HEK293T (cell line): ENCODE results near the gene WASF3.

ENCODE experiments used
- CTCF ChIA-PET: fragments of 350-600 bp; formaldehyde crosslinking; extraction: SDS; loops from one replicate; lab custom pipeline; 2021; ENCODE audit warnings: antibody characterized with exemption, inconsistent platforms; lab: Yijun Ruan, JAX
- POLR2A ChIA-PET: fragments of 350-600 bp; formaldehyde crosslinking; extraction: SDS; loops from one replicate; lab custom pipeline; 2020; ENCODE audit warnings: antibody characterized with exemption, inconsistent platforms; lab: Yijun Ruan, JAX
- DNase-seq: peaks from one replicate; pipeline ENCODE4 v3.0.0; 2012; ENCODE audit warnings: mixed read lengths; ENCODE audit errors: extremely low spot score
- ARNT ChIP-seq: fragments of 450-650 bp; IDR thresholded peaks from 2 replicates; pipeline ENCODE4 v1.6.1; 2017; ENCODE audit warnings: mild to moderate bottlenecking
- BHLHE40 ChIP-seq: fragments of 450-650 bp; IDR thresholded peaks from 2 replicates; pipeline ENCODE4 v1.6.1; 2016; ENCODE audit warnings: mild to moderate bottlenecking, moderate library complexity, borderline replicate concordance
- CTBP1 ChIP-seq: fragments of 450-650 bp; IDR thresholded peaks from 2 replicates; pipeline ENCODE4 v1.6.1; 2016; ENCODE audit warnings: borderline replicate concordance
- ELF4 ChIP-seq: fragments of 450-650 bp; IDR thresholded peaks from 2 replicates; pipeline ENCODE4 v1.6.1; 2017; ENCODE audit warnings: antibody characterized with exemption
- FOXA1 ChIP-seq: fragments of 450-650 bp; IDR thresholded peaks from 2 replicates; pipeline ENCODE4 v1.6.1; 2016; ENCODE audit warnings: mild to moderate bottlenecking
- FOXK2 ChIP-seq: fragments of 450-650 bp; IDR thresholded peaks from 2 replicates; pipeline ENCODE4 v1.6.1; 2016; ENCODE audit warnings: mild to moderate bottlenecking
- FOXM1 ChIP-seq: fragments of 450-650 bp; IDR thresholded peaks from 2 replicates; pipeline ENCODE4 v1.6.1; 2017; ENCODE audit warnings: mild to moderate bottlenecking, borderline replicate concordance
- HDGF ChIP-seq: fragments of 450-650 bp; IDR thresholded peaks from 2 replicates; pipeline ENCODE4 v1.6.1; 2017; ENCODE audit warnings: antibody characterized with exemption, borderline replicate concordance
- L3MBTL2 ChIP-seq: fragments of 450-650 bp; conservative IDR thresholded peaks from 2 replicates; pipeline ENCODE4 v1.6.1; 2016; ENCODE audit warnings: mild to moderate bottlenecking
- LEF1 ChIP-seq: fragments of 450-650 bp; IDR thresholded peaks from 2 replicates; pipeline ENCODE4 v1.6.1; 2017; ENCODE audit warnings: mild to moderate bottlenecking, borderline replicate concordance
- NFRKB ChIP-seq: fragments of 450-650 bp; IDR thresholded peaks from 2 replicates; pipeline ENCODE4 v1.6.1; 2016; ENCODE audit warnings: mild to moderate bottlenecking, moderate library complexity
- SP1 ChIP-seq: fragments of 450-650 bp; IDR thresholded peaks from 2 replicates; pipeline ENCODE4 v1.6.1; 2017
- SUZ12 ChIP-seq: fragments of 450-650 bp; IDR thresholded peaks from 2 replicates; pipeline ENCODE4 v1.6.1; 2016; ENCODE audit warnings: mild to moderate bottlenecking
- TARDBP ChIP-seq: fragments of 450-650 bp; IDR thresholded peaks from 2 replicates; pipeline ENCODE4 v1.6.1; 2016
- ZNF384 ChIP-seq: fragments of 450-650 bp; IDR thresholded peaks from 2 replicates; pipeline ENCODE4 v1.6.1; 2016
- TF ChIP-seq, protein P1 (sequence below): fragments of 450-650 bp; IDR thresholded peaks from 2 replicates; pipeline ENCODE4 v1.6.1; 2016

The WASF3 gene

DNA sequence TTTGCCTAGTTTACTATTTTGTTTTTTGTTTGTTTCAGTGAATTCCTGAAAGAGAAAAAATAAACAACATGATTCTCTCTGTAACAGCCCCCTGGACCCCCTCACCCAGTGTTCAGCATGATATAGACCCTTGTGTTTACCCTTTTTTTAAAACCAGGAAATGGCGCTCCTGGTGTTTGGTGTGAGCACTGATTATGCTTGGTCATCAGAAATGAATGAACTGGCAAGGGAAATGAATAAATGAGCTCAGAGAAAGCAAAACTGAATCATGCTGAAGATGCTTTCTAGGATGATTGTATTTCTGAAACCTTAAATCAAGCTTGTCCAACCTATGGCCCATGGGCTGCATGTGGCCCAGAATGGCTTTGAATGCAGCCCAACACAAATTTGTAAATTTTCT lies 22.1 kb downstream of the WASF3 start:
- ChIA-PET POLR2A (no interaction called here), CTCF (no interaction called here)
- TF ChIP-seq ARNT (no peak), FOXK2 (no peak), HDGF (no peak), L3MBTL2 (no peak), ELF4 (no peak)
- no peak for DNase-seq

DNA sequence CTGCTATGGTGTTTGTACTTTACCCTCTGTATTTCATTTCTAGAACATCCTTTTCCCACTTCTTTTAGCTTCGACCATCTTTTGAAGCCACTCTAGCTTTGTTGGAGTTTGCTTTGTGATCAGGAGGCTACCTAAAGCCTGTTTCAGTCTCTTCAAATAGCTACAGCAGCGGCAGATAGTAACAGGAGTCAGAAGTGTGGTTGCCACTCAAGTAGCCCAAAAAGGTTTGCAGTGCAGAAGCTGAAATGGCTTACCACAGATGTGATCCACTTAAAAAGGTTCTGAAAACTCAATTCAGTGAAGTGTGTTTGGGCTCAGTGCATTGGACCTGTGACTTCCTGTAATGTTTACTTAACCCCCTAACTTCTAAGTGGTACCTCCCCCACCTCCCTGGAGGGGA lies 26.2 kb downstream of the WASF3 start:
- ChIA-PET POLR2A (no interaction called here), CTCF (no interaction called here)
- no peak for DNase-seq
- TF ChIP-seq FOXM1 (no peak), ARNT (no peak), L3MBTL2 (no peak), BHLHE40 (no peak), SUZ12 (no peak), LEF1 (no peak), CTBP1 (no peak), FOXK2 (no peak), FOXA1 (no peak), TARDBP (no peak), HDGF (no peak), NFRKB (no peak), SP1 (no peak), ZNF384 (no peak), ELF4 (no peak)
- TF ChIP-seq, protein P1, sequence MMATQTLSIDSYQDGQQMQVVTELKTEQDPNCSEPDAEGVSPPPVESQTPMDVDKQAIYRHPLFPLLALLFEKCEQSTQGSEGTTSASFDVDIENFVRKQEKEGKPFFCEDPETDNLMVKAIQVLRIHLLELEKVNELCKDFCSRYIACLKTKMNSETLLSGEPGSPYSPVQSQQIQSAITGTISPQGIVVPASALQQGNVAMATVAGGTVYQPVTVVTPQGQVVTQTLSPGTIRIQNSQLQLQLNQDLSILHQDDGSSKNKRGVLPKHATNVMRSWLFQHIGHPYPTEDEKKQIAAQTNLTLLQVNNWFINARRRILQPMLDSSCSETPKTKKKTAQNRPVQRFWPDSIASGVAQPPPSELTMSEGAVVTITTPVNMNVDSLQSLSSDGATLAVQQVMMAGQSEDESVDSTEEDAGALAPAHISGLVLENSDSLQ: no peak

DNA sequence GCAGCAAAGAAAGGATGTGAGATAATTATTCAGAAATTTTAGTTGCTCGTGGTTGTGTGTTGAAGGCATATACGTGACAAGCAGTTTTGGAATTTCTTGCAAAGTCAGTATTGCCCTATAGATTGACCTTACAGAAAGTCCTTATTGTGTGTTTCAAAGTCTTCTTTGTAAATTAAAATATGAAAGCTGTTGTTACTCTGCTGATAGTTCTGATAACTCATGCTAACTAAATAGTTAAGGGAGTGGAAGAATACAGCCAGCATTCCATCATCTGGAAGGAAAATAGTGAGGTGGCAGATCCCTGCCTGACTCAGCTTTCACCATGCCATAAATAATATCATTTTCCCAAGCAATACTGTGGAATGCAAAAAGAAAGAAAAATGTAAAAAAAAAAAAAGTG lies 27.2 kb downstream of the WASF3 start:
- POLR2A ChIA-PET: no interaction called here

DNA sequence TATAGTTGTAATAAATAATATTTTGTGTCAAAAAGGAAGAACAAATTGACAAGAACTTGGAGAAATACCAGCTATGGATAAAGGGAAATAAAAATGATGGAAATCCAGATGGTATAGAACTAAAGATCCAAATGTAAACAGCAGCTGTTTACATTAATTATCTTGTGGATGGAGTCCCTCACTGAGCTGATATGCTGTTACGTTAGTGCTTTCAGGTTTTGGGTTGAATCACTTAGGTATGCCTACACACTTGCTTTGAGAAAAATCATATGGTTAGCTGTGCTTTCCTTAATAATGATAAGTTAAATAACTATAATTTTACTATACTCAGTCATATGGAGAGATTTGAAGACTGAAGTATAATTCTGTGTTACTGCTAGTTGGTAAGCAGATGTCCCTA lies 27.7 kb downstream of the WASF3 start:
- no peak for DNase-seq
- POLR2A ChIA-PET: no interaction called here
- CTCF ChIA-PET: interaction anchor here (0.8 kb wide), 1 partner anchor 21 kb away, joined by 5 read pairs; no protein-coding TSS in a partner anchor

More for the DNA sequence above, 27.2 kb downstream of the WASF3 start:
- CTCF ChIA-PET: interaction anchor here (0.8 kb wide), 1 partner anchor 21 kb away, joined by 5 read pairs; no protein-coding TSS in a partner anchor
- DNase-seq: no peak
- no peak for TF ChIP-seq L3MBTL2
- no peak for TF ChIP-seq NFRKB
- no peak for TF ChIP-seq FOXK2
- TF ChIP-seq TARDBP: no peak
- no peak for TF ChIP-seq SUZ12
- TF ChIP-seq CTBP1: no peak
- no peak for TF ChIP-seq ZNF384
- TF ChIP-seq, protein P1: no peak
- TF ChIP-seq FOXA1: no peak
- TF ChIP-seq ARNT: no peak
- no peak for TF ChIP-seq LEF1
- TF ChIP-seq SP1: no peak
- no peak for TF ChIP-seq FOXM1

DNA sequence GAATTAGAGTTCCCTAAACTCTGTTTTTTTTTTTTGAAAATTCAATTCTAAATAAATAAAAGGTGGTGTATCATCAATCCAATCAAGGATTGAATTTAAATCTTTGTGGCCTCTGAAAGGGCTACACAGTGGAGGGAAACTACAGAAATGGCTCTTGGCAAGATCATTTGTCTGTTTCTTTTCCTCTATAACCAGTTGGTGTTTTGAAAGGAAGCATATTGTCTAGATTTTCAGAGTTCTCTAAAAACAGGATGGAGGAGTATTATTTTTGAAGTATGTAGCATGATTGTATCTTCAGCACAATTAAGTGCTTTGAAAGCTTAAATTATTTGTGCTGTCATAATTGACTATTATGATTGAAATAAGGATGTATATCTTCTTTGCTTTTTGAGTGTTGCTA lies 29.8 kb downstream of the WASF3 start:
- DNase-seq: no peak
- CTCF ChIA-PET: no interaction called here
- POLR2A ChIA-PET: no interaction called here
- TF ChIP-seq L3MBTL2 (no peak), CTBP1 (no peak), FOXA1 (no peak), NFRKB (no peak)
- TF ChIP-seq, protein P1: no peak

More for the DNA sequence above, 27.7 kb downstream of the WASF3 start:
- TF ChIP-seq ZNF384 (no peak), SUZ12 (no peak), LEF1 (no peak), FOXM1 (no peak), ARNT (no peak), CTBP1 (no peak), ELF4 (no peak), BHLHE40 (no peak), FOXK2 (no peak), HDGF (no peak), FOXA1 (no peak), TARDBP (no peak)
- TF ChIP-seq, protein P1: no peak

DNA sequence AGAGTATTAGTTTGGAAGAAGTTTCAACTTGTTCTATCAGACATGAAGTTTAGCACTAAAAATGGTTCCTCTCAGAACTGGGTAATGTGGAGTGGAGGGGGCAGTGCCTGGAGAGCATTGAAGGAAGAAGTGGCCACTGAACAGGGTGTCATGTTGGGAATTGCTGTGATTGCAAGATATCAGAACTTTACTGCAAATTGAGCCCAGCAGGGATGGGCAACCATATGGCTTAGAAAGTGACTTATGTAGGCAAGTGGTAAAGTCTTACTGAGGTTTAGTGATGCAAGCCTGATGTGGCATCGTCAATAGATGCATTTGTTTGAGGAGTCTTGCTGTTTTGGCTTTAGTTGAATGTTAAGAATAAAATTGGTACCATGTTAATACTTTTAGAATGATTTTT lies 31.7 kb downstream of the WASF3 start:
- CTCF ChIA-PET: interaction anchor here (0.6 kb wide), 2 partner anchors 247 to 343 kb away, joined by 3 read pairs; no protein-coding TSS in a partner anchor
- POLR2A ChIA-PET: no interaction called here
- no peak for TF ChIP-seq HDGF
- TF ChIP-seq BHLHE40: no peak
- no peak for TF ChIP-seq L3MBTL2
- no peak for TF ChIP-seq SUZ12
- TF ChIP-seq NFRKB: no peak
- no peak for TF ChIP-seq ELF4
- no peak for TF ChIP-seq ZNF384
- no peak for TF ChIP-seq FOXK2
- no peak for TF ChIP-seq TARDBP
- TF ChIP-seq SP1: no peak
- TF ChIP-seq, protein P1: no peak
- no peak for TF ChIP-seq FOXM1
- TF ChIP-seq ARNT: no peak
- no peak for TF ChIP-seq CTBP1
- TF ChIP-seq LEF1: no peak
- TF ChIP-seq FOXA1: no peak

More for the DNA sequence above, 31.7 kb downstream of the WASF3 start:
- no peak for DNase-seq
